ENCODE results near the gene SERINC5. TPM values are rescaled to one million over a fixed set of nuclear protein-coding genes. Genes with fewer than 3 reads are reported as not detected.

SERINC5 gene
- total RNA-seq, 1 experiment from 2014 or later: 52.3 TPM

DNA sequence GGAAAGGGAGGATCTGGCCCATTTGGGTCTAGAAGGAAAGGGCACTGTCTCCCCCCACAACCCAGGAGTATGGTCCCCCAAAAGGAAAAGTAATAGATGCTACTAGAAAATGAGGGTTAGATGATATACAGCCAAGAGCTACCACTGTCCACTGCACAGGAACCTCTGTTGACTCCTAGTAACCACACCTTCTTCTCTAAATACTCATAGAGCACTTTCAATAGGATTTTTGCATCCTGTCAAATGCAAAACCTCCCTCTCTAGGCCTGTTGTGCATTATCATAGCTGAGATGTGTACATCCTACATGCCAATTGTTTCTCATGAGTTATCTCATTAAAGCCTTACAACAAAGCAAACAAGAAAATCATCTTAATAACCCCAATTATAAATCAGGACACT is 153.9 kb downstream of the SERINC5 start:
- Histone ChIP-seq H2BK15ac (ENCODE audit: low read depth, low read length) (no peak overlapping the region), H3K14ac (ENCODE audit: insufficient read depth, low read length) (no peak overlapping the region), H3K4me1 (ENCODE audit: insufficient read depth, low read length) (peaks cover 5% of the 10 kb centered on the region), H3K79me1 (ENCODE audit: insufficient read depth, low read depth, low read length, poor library complexity, severe bottlenecking) (no peaks in the 10 kb centered on the region), H3K23ac (ENCODE audit: insufficient read length, low read depth, low read length) (no peak overlapping the region), H2BK5ac (ENCODE audit: insufficient read length, low read length) (no peak overlapping the region), H3K4ac (ENCODE audit: low read depth, low read length) (no peak overlapping the region), H2AK5ac (ENCODE audit: insufficient read length, low read length) (no peak overlapping the region), H4K20me1 (ENCODE audit: control insufficient read depth, insufficient read depth, insufficient read length) (no peaks in the 10 kb centered on the region), H2AFZ (ENCODE audit: low read length) (no peak overlapping the region), H4K5ac (ENCODE audit: insufficient read length, low read depth, low read length) (no peak overlapping the region), H4K91ac (ENCODE audit: insufficient read length, low read depth, low read length) (no peak overlapping the region), H4K8ac (replicated peaks; ENCODE audit: insufficient read length, low read depth, low read length) (no peak overlapping the region), H2BK120ac (ENCODE audit: low read depth, low read length, poor library complexity, severe bottlenecking) (no peak overlapping the region), H3K9me3 (ENCODE audit: control insufficient read depth, low read depth, low read length) (no peaks in the 10 kb centered on the region), H3K9ac (ENCODE audit: extremely low read depth, insufficient read length, low read length) (no peak overlapping the region), H3K4me2 (ENCODE audit: insufficient read depth, insufficient read length, low read length) (no peak overlapping the region), H3K27ac (ENCODE audit: insufficient read length, low read depth, low read length) (no peak overlapping the region), H3K18ac (ENCODE audit: insufficient read length, low read depth, low read length) (no peak overlapping the region), H2BK12ac (ENCODE audit: insufficient read length, low read depth, low read length) (no peak overlapping the region), H3K79me2 (ENCODE audit: insufficient read depth, low read length) (no peaks in the 10 kb centered on the region), H3T11ph (ENCODE audit: low read length) (no peak overlapping the region), H3K56ac (ENCODE audit: insufficient read length, low read depth, low read length) (no peak overlapping the region), H3K27me3 (ENCODE audit: insufficient read depth, low read length) (no peaks in the 10 kb centered on the region), H2BK20ac (ENCODE audit: low read depth, low read length, poor library complexity, severe bottlenecking) (no peak overlapping the region), H3K23me2 (ENCODE audit: insufficient read length, low read depth, low read length, poor library complexity, severe bottlenecking) (no peaks in the 10 kb centered on the region)
- DNase-seq: no peak
- peaks cover 25 to 28% of the 10 kb centered on the region in 2 experiments for H3K4me1 Mint-ChIP-seq
- TF ChIP-seq, protein P1, sequence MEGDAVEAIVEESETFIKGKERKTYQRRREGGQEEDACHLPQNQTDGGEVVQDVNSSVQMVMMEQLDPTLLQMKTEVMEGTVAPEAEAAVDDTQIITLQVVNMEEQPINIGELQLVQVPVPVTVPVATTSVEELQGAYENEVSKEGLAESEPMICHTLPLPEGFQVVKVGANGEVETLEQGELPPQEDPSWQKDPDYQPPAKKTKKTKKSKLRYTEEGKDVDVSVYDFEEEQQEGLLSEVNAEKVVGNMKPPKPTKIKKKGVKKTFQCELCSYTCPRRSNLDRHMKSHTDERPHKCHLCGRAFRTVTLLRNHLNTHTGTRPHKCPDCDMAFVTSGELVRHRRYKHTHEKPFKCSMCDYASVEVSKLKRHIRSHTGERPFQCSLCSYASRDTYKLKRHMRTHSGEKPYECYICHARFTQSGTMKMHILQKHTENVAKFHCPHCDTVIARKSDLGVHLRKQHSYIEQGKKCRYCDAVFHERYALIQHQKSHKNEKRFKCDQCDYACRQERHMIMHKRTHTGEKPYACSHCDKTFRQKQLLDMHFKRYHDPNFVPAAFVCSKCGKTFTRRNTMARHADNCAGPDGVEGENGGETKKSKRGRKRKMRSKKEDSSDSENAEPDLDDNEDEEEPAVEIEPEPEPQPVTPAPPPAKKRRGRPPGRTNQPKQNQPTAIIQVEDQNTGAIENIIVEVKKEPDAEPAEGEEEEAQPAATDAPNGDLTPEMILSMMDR (conservative IDR thresholded peaks at IDR 0.05): no peak
- H3K36me3 Mint-ChIP-seq (ENCODE audit: insufficient read depth in 1 of 3, low read depth in 3 of 3): no peaks in the 10 kb centered on the region; a peak in 1 of 7 replicates
- H3K27ac Mint-ChIP-seq: no peak overlapping the region; a peak in 1 of 7 replicates
- no peaks in the 10 kb centered on the region; a peak in 2 of 5 replicates for H3K9me3 Mint-ChIP-seq
- H3K27me3 Mint-ChIP-seq (ENCODE audit: low read depth): no peaks in the 10 kb centered on the region
- H3K4me3 Mint-ChIP-seq: no peak overlapping the region

All from H9 (cell line).